ENCODE measurements around the gene LRRC8D.

DNA sequence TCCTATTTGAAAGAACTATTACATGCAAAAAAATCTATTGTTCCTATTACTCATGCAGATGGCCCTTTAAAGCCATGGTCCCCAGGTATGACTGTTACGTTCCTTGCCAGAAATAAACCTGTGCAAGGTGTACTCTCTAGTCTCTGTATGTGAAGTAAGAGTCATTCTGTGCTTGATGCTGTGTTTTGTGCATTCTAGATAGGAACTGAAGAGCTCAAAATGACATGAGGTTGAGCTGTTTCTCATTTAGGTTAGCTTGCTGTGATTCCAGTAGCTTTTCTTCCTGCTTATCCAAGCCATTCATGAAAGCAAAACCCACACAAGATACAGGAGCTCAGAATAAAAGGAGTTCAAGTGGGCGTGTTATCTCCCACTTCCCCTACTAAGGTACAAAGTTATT, 109.7 kb downstream of the LRRC8D start:
- TF ChIP-seq MYC (IDR thresholded peaks at IDR 0.05; ENCODE audit: borderline replicate concordance, low read length) (no peak), MAFK (IDR thresholded peaks at IDR 0.05; ENCODE audit: partially characterized antibody) (no peak), SMC3 (IDR thresholded peaks at IDR 0.05) (no peak), FOSL2 (IDR thresholded peaks at IDR 0.05) (no peak), FOSL2 (CRISPR knock-in tag; IDR thresholded peaks at IDR 0.05) (no peak), CEBPB (IDR thresholded peaks at IDR 0.05) (no peak), KDM1A (IDR thresholded peaks at IDR 0.05; ENCODE audit: low read depth) (no peak)
- TF ChIP-seq, protein P1, sequence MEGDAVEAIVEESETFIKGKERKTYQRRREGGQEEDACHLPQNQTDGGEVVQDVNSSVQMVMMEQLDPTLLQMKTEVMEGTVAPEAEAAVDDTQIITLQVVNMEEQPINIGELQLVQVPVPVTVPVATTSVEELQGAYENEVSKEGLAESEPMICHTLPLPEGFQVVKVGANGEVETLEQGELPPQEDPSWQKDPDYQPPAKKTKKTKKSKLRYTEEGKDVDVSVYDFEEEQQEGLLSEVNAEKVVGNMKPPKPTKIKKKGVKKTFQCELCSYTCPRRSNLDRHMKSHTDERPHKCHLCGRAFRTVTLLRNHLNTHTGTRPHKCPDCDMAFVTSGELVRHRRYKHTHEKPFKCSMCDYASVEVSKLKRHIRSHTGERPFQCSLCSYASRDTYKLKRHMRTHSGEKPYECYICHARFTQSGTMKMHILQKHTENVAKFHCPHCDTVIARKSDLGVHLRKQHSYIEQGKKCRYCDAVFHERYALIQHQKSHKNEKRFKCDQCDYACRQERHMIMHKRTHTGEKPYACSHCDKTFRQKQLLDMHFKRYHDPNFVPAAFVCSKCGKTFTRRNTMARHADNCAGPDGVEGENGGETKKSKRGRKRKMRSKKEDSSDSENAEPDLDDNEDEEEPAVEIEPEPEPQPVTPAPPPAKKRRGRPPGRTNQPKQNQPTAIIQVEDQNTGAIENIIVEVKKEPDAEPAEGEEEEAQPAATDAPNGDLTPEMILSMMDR (IDR thresholded peaks at IDR 0.05) = no peak
- TF ChIP-seq, protein P2, sequence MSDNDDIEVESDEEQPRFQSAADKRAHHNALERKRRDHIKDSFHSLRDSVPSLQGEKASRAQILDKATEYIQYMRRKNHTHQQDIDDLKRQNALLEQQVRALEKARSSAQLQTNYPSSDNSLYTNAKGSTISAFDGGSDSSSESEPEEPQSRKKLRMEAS (IDR thresholded peaks at IDR 0.05) = no peak
- TF ChIP-seq, protein P3, sequence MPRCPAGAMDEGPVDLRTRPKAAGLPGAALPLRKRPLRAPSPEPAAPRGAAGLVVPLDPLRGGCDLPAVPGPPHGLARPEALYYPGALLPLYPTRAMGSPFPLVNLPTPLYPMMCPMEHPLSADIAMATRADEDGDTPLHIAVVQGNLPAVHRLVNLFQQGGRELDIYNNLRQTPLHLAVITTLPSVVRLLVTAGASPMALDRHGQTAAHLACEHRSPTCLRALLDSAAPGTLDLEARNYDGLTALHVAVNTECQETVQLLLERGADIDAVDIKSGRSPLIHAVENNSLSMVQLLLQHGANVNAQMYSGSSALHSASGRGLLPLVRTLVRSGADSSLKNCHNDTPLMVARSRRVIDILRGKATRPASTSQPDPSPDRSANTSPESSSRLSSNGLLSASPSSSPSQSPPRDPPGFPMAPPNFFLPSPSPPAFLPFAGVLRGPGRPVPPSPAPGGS (IDR thresholded peaks at IDR 0.05) = no peak
- TF ChIP-seq, protein P4, sequence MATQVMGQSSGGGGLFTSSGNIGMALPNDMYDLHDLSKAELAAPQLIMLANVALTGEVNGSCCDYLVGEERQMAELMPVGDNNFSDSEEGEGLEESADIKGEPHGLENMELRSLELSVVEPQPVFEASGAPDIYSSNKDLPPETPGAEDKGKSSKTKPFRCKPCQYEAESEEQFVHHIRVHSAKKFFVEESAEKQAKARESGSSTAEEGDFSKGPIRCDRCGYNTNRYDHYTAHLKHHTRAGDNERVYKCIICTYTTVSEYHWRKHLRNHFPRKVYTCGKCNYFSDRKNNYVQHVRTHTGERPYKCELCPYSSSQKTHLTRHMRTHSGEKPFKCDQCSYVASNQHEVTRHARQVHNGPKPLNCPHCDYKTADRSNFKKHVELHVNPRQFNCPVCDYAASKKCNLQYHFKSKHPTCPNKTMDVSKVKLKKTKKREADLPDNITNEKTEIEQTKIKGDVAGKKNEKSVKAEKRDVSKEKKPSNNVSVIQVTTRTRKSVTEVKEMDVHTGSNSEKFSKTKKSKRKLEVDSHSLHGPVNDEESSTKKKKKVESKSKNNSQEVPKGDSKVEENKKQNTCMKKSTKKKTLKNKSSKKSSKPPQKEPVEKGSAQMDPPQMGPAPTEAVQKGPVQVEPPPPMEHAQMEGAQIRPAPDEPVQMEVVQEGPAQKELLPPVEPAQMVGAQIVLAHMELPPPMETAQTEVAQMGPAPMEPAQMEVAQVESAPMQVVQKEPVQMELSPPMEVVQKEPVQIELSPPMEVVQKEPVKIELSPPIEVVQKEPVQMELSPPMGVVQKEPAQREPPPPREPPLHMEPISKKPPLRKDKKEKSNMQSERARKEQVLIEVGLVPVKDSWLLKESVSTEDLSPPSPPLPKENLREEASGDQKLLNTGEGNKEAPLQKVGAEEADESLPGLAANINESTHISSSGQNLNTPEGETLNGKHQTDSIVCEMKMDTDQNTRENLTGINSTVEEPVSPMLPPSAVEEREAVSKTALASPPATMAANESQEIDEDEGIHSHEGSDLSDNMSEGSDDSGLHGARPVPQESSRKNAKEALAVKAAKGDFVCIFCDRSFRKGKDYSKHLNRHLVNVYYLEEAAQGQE (IDR thresholded peaks at IDR 0.05) = no peak
